HepG2 (cell line): Measurements from ENCODE around the gene HLF. TPM values are rescaled to one million over a fixed set of nuclear protein-coding genes. Genes with fewer than 3 reads are reported as not detected.
A peak's percentile ranks its signal among the peaks of the same experiment; 100 is the strongest.

Experiments used
- ASH2L ChIP-seq: fragments of 300-600, 200-600 bp; sonication (generic); IDR thresholded peaks from 2 replicates; pipeline ENCODE4 v1.7.0; 2017; ENCODE audit warnings: low read depth, mild to moderate bottlenecking, moderate library complexity, mixed read lengths, low read length; ENCODE audit not compliant: insufficient read length
- FOXP4 ChIP-seq: sonication (generic); formaldehyde crosslinking; IDR thresholded peaks from 2 replicates; pipeline ENCODE4 v1.4.0; 2020; ENCODE audit warnings: missing genetic modification reagents
- TEAD2 ChIP-seq: sonication (generic); formaldehyde crosslinking; IDR thresholded peaks from 2 replicates; pipeline ENCODE4 v1.9.0; 2021; ENCODE audit warnings: missing genetic modification reagents
- THAP9 ChIP-seq: sonication (generic); formaldehyde crosslinking; IDR thresholded peaks from 2 replicates; pipeline ENCODE4; 2020; ENCODE audit warnings: missing genetic modification reagents, mild to moderate bottlenecking, borderline replicate concordance
- ZNF430 ChIP-seq: sonication (generic); formaldehyde crosslinking; IDR thresholded peaks from 2 replicates; pipeline ENCODE4 v1.9.0; 2021; ENCODE audit warnings: mild to moderate bottlenecking, missing genetic modification reagents
- ZNF660 ChIP-seq: sonication (generic); formaldehyde crosslinking; IDR thresholded peaks from 2 replicates; pipeline ENCODE4 v1.5.1; 2020; ENCODE audit warnings: mild to moderate bottlenecking, low read depth, missing genetic modification reagents, borderline replicate concordance
- ZNF7 ChIP-seq: IDR thresholded peaks from 2 replicates; pipeline ENCODE4 v1.6.1; 2016; ENCODE audit warnings: missing biosample characterization, missing genetic modification reagents
- polyA plus RNA-seq, 8 experiments: library from polyadenylated mRNA; depleted of rRNA in 3 of 8; stranded (reverse) in 7 of 8; unstranded in 1 of 8; fragments of >200 nt; fragmentation: Illumina TruSeq in 4 of 8; extraction: Trizol in 4 of 8; gene quantifications; 2 replicates each; pipeline versions ENCODE4 v1.2.1 to v1.2.3, GENCODE V29; 2011 to 2016; ENCODE audit warnings: low read depth in 4 of 8, missing spikeins in 1 of 8, mixed read lengths in 1 of 8; ENCODE audit not compliant: insufficient read depth in 1 of 8
- total RNA-seq, 5 experiments: library from RNA; depleted of rRNA; stranded (reverse); fragments of >200 nt; fragmentation: Illumina TruSeq; extraction: Trizol; gene quantifications; 2 replicates each; pipeline ENCODE4 v1.2.3, GENCODE V29; 2016; ENCODE audit warnings: low read depth in 1 of 5
- TF ChIP-seq, protein P1 (sequence below): sonication (generic); formaldehyde crosslinking; IDR thresholded peaks from 2 replicates; pipeline ENCODE4 v1.4.0; 2020; ENCODE audit warnings: missing genetic modification reagents, borderline replicate concordance
- TF ChIP-seq, protein P2 (sequence below): sonication (generic); formaldehyde crosslinking; IDR thresholded peaks from 2 replicates; pipeline ENCODE4 v1.4.0; 2020; ENCODE audit warnings: missing genetic modification reagents, borderline replicate concordance

The HLF gene
- total and polyA plus RNA-seq, 2 of the 13 experiments (the other 11 are each of a cell fraction or from before 2014, with no cell fraction given) = 202 to 346 TPM

GRCh38 chr17:55238179-55238930 is 26.4 kb upstream of the HLF start (continued):
- TF ChIP-seq THAP9 (no peak), TEAD2 (CRISPR knock-in tag) (no peak), ZNF7 (CRISPR knock-in tag) (no peak), FOXP4 (CRISPR knock-in tag) (peak; percentile 54; the same call in 1 of the 2 replicates), ASH2L (peak; percentile 81), ZNF430 (CRISPR knock-in tag) (no peak), ZNF660 (no peak)
- TF ChIP-seq, protein P1, sequence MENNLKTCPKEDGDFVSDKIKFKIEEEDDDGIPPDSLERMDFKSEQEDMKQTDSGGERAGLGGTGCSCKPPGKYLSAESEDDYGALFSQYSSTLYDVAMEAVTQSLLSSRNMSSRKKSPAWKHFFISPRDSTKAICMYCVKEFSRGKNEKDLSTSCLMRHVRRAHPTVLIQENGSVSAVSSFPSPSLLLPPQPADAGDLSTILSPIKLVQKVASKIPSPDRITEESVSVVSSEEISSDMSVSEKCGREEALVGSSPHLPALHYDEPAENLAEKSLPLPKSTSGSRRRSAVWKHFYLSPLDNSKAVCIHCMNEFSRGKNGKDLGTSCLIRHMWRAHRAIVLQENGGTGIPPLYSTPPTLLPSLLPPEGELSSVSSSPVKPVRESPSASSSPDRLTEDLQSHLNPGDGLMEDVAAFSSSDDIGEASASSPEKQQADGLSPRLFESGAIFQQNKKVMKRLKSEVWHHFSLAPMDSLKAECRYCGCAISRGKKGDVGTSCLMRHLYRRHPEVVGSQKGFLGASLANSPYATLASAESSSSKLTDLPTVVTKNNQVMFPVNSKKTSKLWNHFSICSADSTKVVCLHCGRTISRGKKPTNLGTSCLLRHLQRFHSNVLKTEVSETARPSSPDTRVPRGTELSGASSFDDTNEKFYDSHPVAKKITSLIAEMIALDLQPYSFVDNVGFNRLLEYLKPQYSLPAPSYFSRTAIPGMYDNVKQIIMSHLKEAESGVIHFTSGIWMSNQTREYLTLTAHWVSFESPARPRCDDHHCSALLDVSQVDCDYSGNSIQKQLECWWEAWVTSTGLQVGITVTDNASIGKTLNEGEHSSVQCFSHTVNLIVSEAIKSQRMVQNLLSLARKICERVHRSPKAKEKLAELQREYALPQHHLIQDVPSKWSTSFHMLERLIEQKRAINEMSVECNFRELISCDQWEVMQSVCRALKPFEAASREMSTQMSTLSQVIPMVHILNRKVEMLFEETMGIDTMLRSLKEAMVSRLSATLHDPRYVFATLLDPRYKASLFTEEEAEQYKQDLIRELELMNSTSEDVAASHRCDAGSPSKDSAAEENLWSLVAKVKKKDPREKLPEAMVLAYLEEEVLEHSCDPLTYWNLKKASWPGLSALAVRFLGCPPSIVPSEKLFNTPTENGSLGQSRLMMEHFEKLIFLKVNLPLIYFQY (CRISPR knock-in tag) = 0 out of 2 replicates have a peak, but pooled peaks have one; percentile 25
- TF ChIP-seq, protein P2, sequence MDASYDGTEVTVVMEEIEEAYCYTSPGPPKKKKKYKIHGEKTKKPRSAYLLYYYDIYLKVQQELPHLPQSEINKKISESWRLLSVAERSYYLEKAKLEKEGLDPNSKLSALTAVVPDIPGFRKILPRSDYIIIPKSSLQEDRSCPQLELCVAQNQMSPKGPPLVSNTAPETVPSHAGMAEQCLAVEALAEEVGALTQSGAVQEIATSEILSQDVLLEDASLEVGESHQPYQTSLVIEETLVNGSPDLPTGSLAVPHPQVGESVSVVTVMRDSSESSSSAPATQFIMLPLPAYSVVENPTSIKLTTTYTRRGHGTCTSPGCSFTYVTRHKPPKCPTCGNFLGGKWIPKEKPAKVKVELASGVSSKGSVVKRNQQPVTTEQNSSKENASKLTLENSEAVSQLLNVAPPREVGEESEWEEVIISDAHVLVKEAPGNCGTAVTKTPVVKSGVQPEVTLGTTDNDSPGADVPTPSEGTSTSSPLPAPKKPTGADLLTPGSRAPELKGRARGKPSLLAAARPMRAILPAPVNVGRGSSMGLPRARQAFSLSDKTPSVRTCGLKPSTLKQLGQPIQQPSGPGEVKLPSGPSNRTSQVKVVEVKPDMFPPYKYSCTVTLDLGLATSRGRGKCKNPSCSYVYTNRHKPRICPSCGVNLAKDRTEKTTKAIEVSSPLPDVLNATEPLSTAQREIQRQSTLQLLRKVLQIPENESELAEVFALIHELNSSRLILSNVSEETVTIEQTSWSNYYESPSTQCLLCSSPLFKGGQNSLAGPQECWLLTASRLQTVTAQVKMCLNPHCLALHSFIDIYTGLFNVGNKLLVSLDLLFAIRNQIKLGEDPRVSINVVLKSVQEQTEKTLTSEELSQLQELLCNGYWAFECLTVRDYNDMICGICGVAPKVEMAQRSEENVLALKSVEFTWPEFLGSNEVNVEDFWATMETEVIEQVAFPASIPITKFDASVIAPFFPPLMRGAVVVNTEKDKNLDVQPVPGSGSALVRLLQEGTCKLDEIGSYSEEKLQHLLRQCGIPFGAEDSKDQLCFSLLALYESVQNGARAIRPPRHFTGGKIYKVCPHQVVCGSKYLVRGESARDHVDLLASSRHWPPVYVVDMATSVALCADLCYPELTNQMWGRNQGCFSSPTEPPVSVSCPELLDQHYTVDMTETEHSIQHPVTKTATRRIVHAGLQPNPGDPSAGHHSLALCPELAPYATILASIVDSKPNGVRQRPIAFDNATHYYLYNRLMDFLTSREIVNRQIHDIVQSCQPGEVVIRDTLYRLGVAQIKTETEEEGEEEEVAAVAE (CRISPR knock-in tag) = no peak
